CD14-positive monocyte (primary cell): ENCODE results near the gene ESPN. TPM values are rescaled to one million over a fixed set of nuclear protein-coding genes. Genes with fewer than 3 reads are reported as not detected.

Source experiments
- DNase-seq, 3 donors: peaks; one replicate each; pipeline ENCODE4 v3.0.0-alpha.2; 2011 to 2022
- H2AFZ ChIP-seq: 2 replicates; pipeline ENCODE4 v1.6.0; 2012; ENCODE audit warnings: mild to moderate bottlenecking, low read depth, low read length, inconsistent platforms; ENCODE audit not compliant: insufficient read depth, poor library complexity, severe bottlenecking
- H3K27ac ChIP-seq, 2 donors: 1 replicate in 1 of 2; 2 replicates in 1 of 2; pipeline ENCODE4 v1.5.1; 2012 to 2013; ENCODE audit warnings: low read length in 2 of 2, control low read depth in 1 of 2, inconsistent platforms in 1 of 2, low read depth in 1 of 2, mild to moderate bottlenecking in 1 of 2
- H3K27me3 ChIP-seq, 2 donors: one replicate each; pipeline versions ENCODE4 v1.6.0 to v1.6.1; 2011 to 2013; ENCODE audit warnings: low read length in 2 of 2; ENCODE audit not compliant: control insufficient read depth in 2 of 2, insufficient read depth in 2 of 2
- H3K36me3 ChIP-seq, 2 donors: replicated peaks in 1 of 2; 1 replicate in 1 of 2; 2 replicates in 1 of 2; pipeline versions ENCODE4 v1.5.1 to v1.6.1; 2012 to 2013; ENCODE audit warnings: low read length in 2 of 2, control low read depth in 1 of 2, inconsistent platforms in 1 of 2, mild to moderate bottlenecking in 1 of 2; ENCODE audit not compliant: insufficient read depth in 2 of 2, control insufficient read depth in 1 of 2
- H3K4me1 ChIP-seq, 2 donors: 1 replicate in 1 of 2; 2 replicates in 1 of 2; pipeline versions ENCODE4 v1.5.1 to v1.6.1; 2012 to 2013; ENCODE audit warnings: low read length in 2 of 2, control low read depth in 1 of 2, inconsistent platforms in 1 of 2, mild to moderate bottlenecking in 1 of 2, moderate library complexity in 1 of 2; ENCODE audit not compliant: insufficient read depth in 2 of 2, control insufficient read depth in 1 of 2
- H3K4me2 ChIP-seq: replicated peaks from 2 replicates; pipeline ENCODE3; 2012; ENCODE audit warnings: low read length, moderate library complexity, mild to moderate bottlenecking; ENCODE audit not compliant: poor library complexity, severe bottlenecking; ENCODE audit errors: extremely low read depth
- H3K4me3 ChIP-seq, 3 experiments: fragments of 200-600 bp in 1 of 3; sonication (generic) in 1 of 3; replicated peaks in 1 of 3; 1 replicate in 2 of 3; 2 replicates in 1 of 3; pipeline ENCODE4 v1.5.1; 2011 to 2013; ENCODE audit warnings: low read length in 3 of 3, mild to moderate bottlenecking in 3 of 3, control low read depth in 2 of 3, low read depth in 2 of 3, inconsistent platforms in 1 of 3, moderate library complexity in 1 of 3
- H3K79me2 ChIP-seq: 2 replicates; pipeline ENCODE4 v1.6.0; 2012; ENCODE audit warnings: mild to moderate bottlenecking, control low read depth, inconsistent platforms, low read length, moderate library complexity; ENCODE audit not compliant: insufficient read depth
- H3K9ac ChIP-seq: 2 replicates; pipeline ENCODE4 v1.6.0; 2017; ENCODE audit warnings: low read length, mild to moderate bottlenecking; ENCODE audit not compliant: insufficient read depth, poor library complexity, severe bottlenecking
- H3K9me3 ChIP-seq, 2 donors: replicated peaks in 1 of 2; 1 replicate in 1 of 2; 2 replicates in 1 of 2; pipeline versions ENCODE4 v1.5.1 to v1.6.1; 2012 to 2013; ENCODE audit warnings: low read length in 2 of 2, control low read depth in 1 of 2; ENCODE audit not compliant: control insufficient read depth in 1 of 2, insufficient read depth in 1 of 2
- H4K20me1 ChIP-seq: 2 replicates; pipeline ENCODE4 v1.6.0; 2012; ENCODE audit warnings: mild to moderate bottlenecking, low read length, control low read depth, moderate library complexity; ENCODE audit not compliant: insufficient read depth
- H3K27ac Mint-ChIP-seq, 7 donors: one replicate each; pipeline ENCODE4 v1.8.0; 2020; ENCODE audit warnings: mild to moderate bottlenecking in 7 of 7, mixed read lengths in 7 of 7, moderate library complexity in 6 of 7, inconsistent platforms in 2 of 7
- H3K27me3 Mint-ChIP-seq, 3 donors: one replicate each; pipeline ENCODE4 v1.8.0; 2021 to 2022; ENCODE audit warnings: low read depth in 3 of 3, mild to moderate bottlenecking in 3 of 3, mixed read lengths in 3 of 3, moderate library complexity in 3 of 3, inconsistent platforms in 1 of 3
- H3K36me3 Mint-ChIP-seq, 2 donors: one replicate each; pipeline ENCODE4 v1.8.0; 2020; ENCODE audit warnings: mixed read lengths in 2 of 2, inconsistent platforms in 1 of 2, mild to moderate bottlenecking in 1 of 2
- H3K4me1 Mint-ChIP-seq: one replicate; pipeline ENCODE4 v1.8.0; 2020; ENCODE audit warnings: mild to moderate bottlenecking, mixed read lengths
- H3K4me3 Mint-ChIP-seq, 2 donors: one replicate each; pipeline ENCODE4 v1.8.0; 2020; ENCODE audit warnings: mild to moderate bottlenecking in 2 of 2, mixed read lengths in 2 of 2, moderate library complexity in 1 of 2
- H3K9me3 Mint-ChIP-seq, 7 donors: one replicate each; pipeline ENCODE4 v1.8.0; 2020 to 2022; ENCODE audit warnings: mixed read lengths in 7 of 7, mild to moderate bottlenecking in 6 of 7, moderate library complexity in 6 of 7, inconsistent platforms in 2 of 7
- CTCF ChIP-seq: fragments of 200-600 bp; IDR thresholded peaks from one replicate; pipeline ENCODE4 v1.8.0; 2022; ENCODE audit warnings: antibody characterized with exemption, mild to moderate bottlenecking
- WGBS: methylation state at CpG from one replicate; pipeline ENCODE4 v1.1.5; 2013; ENCODE audit warnings: missing lambda C conversion rate; ENCODE audit not compliant: insufficient coverage; 5-methylcytosine and 5-hydroxymethylcytosine counted together
- intact Hi-C, 2 donors: fragments of 100-400 bp; cut with micrococcal nuclease; formaldehyde crosslinking; loops; one replicate each; pipeline versions ENCODE4 v1.15.0 to v1.15.1; 2023
- polyA plus RNA-seq, 3 donors: library from polyadenylated mRNA; depleted of rRNA in 1 of 3; unstranded in 2 of 3; stranded (reverse) in 1 of 3; fragments of 300-500 nt in 2 of 3; fragments of >200 nt in 1 of 3; fragmentation: Illumina TruSeq in 2 of 3; gene quantifications; 1 replicate in 2 of 3; 2 replicates in 1 of 3; pipeline ENCODE4 v1.2.3, GENCODE V29; 2012 to 2021

ESPN gene
- polyA plus RNA-seq, 3 donors, result not detected

DNA sequence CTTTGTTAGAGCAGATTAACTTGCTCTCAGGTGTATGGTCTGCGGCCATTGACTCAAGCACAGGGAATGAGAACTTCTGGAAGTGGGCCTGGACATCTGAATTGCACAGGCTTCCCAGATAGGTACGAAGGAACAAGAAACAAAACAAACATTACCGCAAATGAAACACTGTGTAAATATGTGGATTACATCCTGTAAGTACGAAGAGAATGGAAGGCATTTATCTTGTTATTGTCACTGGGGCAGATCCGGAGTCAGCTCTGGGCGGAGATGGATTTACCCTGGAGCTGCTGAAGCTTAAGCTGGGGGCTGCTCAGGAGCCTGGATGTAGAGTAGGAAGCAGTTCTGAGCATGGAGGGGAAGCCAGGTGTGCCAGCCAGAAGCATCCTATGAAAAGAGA, 11.7 kb upstream of the ESPN start:
- H3K36me3 Mint-ChIP-seq, result no peaks in the 10 kb centered on the region
- TF ChIP-seq CTCF, result no peak
- no peak for DNase-seq
- H3K4me1 Mint-ChIP-seq, result peaks cover 7% of the 10 kb centered on the region
- no peak overlapping the region for H3K4me2 ChIP-seq
- no peaks in the 10 kb centered on the region for H3K36me3 ChIP-seq
- peak overlapping the region in 1 of 2 donors; percentile 13 for H3K4me3 Mint-ChIP-seq
- H3K79me2 ChIP-seq, result no peaks in the 10 kb centered on the region
- no peaks in the 10 kb centered on the region for H3K4me1 ChIP-seq
- no peak overlapping the region for H3K27ac Mint-ChIP-seq
- no peak overlapping the region for H3K9ac ChIP-seq
- H3K27ac ChIP-seq, result no peak overlapping the region
- H3K27me3 Mint-ChIP-seq, result peaks cover 37 to 70% (median 44%) of the 10 kb centered on the region in 3 donors
- intact Hi-C loops, result no loop called here
- peaks cover 0 to 3% (median 0%) of the 10 kb centered on the region in 7 donors for H3K9me3 Mint-ChIP-seq
- H3K27me3 ChIP-seq, result peaks cover under 1 to 38% of the 10 kb centered on the region in 2 donors
- no peak overlapping the region for H3K4me3 ChIP-seq
- WGBS, result 78% methylated on average over 4 of the region's 6 CpGs
- H2AFZ ChIP-seq, result no peak overlapping the region
- no peaks in the 10 kb centered on the region for H3K9me3 ChIP-seq
- no peaks in the 10 kb centered on the region for H4K20me1 ChIP-seq

DNA sequence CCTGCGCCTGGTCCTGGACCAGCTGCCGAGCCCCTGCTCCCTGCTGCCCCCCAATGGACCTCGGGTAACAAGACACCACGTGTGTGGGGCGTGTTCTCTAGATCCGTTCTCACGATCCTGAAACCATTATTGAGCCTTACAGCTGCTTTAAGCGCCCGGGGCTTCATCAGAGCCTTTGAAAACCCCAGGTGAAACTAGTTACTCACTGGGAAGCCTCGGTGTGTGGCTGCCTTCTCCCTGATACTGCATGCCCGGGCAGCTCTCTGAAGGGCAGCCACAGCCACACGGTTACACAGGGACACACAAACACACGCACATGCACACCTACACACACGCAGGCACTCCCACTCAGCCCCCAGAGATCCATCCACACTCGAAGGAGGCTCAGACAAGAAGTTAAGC, 10.1 kb upstream of the ESPN start:
- no peak overlapping the region for H3K27ac ChIP-seq
- intact Hi-C loops, result no loop called here
- H3K9ac ChIP-seq, result no peak overlapping the region
- no peak overlapping the region for H2AFZ ChIP-seq
- TF ChIP-seq CTCF, result peak; percentile 39
- Mint-ChIP-seq H3K27ac (peak overlapping the region in 1 of 7 donors; percentile 57), H3K27me3 (peaks cover 46 to 80% (median 50%) of the 10 kb centered on the region in 3 donors), H3K36me3 (no peaks in the 10 kb centered on the region), H3K4me1 (peaks cover 7% of the 10 kb centered on the region), H3K9me3 (peaks cover 0 to 6% (median 0%) of the 10 kb centered on the region in 7 donors), H3K4me3 (peak overlapping the region in 1 of 2 donors; percentile 4)
- no peaks in the 10 kb centered on the region for H3K9me3 ChIP-seq
- no peak overlapping the region for H3K4me2 ChIP-seq
- H3K27me3 ChIP-seq, result peaks cover 8 to 48% of the 10 kb centered on the region in 2 donors
- DNase-seq, result no peak
- H3K4me3 ChIP-seq, result no peak overlapping the region
- no peaks in the 10 kb centered on the region for H3K36me3 ChIP-seq
- no peaks in the 10 kb centered on the region for H3K79me2 ChIP-seq
- no peaks in the 10 kb centered on the region for H3K4me1 ChIP-seq
- H4K20me1 ChIP-seq, result no peaks in the 10 kb centered on the region
- 11% methylated on average over 14 of the region's 15 CpGs for WGBS
